Femur (tissue), 1 donor: ENCODE measurements around the gene PCDHGA5.
"Not testable (repeated sequence)": the region's sequence is repeated elsewhere in the genome, so short reads cannot be mapped to it uniquely, and the experiment has no call there.

Experiments used
- DNase-seq: peaks from one replicate; pipeline ENCODE4 v3.0.0-alpha.2; 2017

PCDHGA5 gene

DNA sequence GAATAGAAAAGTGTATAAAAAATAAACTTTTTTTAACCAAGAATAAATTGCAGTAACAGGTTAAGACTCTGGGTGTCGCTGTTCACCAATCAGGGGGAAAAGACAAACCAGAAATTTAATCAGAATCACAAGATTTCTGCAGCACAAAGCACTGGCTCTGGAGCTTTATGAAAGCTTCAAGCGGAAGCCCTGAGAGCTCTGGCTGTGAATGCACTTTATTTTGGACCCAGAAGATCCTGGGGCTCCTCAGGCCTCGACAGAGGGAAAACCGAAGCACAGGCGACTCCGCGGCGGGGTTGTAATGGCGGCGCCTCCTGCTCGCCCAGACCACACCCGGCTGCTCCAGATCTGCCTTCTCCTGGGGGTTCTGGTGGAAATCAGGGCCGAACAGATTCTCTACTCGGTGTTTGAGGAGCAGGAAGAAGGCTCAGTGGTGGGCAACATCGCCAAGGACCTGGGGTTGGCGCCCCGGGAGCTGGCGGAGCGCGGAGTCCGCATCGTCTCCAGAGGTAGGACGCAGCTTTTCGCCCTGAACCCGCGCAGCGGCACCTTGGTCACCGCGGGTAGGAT is 9.0 kb upstream of the PCDHGA5 start, which contains the start of gene PCDHGA4:
Gene PCDHGA4 (plus strand): TSS at position 122 of the 570 bp plus-strand sequence. CDS start 87 bp downstream, at position 209.
- no peak for DNase-seq

DNA sequence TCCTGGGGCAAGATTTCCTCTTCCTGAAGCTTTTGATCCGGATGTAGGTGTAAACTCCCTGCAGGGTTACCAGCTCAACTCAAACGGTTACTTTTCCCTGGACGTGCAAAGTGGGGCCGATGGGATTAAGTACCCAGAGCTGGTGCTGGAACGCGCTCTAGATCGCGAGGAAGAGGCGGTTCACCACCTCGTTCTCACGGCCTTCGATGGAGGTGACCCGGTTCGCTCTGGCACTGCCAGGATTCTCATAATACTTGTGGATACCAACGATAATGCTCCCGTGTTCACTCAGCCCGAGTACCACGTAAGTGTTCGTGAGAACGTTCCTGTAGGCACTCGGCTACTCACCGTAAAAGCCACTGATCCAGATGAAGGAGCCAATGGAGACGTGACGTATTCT is 8.3 kb upstream of the PCDHGA5 start:
- DNase-seq = no peak

GRCh38 chr5:141356133-141356532 is 7.8 kb upstream of the PCDHGA5 start:
- no peak for DNase-seq

DNA sequence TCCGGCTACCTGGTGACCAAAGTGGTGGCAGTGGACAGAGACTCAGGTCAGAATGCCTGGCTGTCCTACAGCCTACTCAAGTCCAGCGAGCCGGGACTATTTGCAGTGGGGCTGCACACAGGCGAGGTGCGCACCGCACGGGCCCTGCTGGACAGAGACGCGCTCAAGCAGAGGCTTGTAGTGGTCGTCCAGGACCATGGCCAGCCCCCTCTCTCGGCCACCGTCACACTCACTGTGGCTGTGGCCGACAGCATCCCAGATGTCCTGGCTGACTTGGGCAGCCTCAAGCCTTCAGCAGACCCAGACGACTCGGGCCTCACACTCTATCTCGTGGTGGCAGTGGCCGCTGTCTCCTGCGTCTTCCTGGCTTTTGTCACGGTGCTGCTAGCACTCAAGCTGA is 7.0 kb upstream of the PCDHGA5 start:
- no peak for DNase-seq

- DNase-seq = no peak
Measured at GRCh38 chr5:141359790-141360426, 4.1 kb upstream of the PCDHGA5 start, which contains the start of gene PCDHGB2. Gene PCDHGB2, plus strand, starts transcription at chr5:141359994. Its CDS starts 142 bp downstream, at chr5:141360136.

DNA sequence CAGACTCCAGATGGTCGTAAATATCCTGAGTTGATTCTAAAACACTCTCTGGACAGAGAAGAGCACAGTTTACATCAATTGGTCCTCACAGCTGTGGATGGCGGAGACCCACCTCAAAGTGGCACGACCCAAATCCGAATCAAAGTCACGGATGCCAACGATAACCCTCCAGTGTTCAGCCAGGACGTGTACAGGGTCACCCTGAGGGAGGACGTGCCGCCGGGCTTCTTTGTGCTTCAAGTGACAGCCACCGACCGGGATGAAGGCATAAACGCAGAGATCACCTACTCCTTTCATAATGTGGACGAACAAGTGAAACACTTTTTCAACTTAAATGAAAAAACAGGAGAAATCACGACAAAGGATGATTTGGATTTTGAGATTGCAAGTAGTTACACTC is 3.3 kb upstream of the PCDHGA5 start:
- no peak for DNase-seq

DNA sequence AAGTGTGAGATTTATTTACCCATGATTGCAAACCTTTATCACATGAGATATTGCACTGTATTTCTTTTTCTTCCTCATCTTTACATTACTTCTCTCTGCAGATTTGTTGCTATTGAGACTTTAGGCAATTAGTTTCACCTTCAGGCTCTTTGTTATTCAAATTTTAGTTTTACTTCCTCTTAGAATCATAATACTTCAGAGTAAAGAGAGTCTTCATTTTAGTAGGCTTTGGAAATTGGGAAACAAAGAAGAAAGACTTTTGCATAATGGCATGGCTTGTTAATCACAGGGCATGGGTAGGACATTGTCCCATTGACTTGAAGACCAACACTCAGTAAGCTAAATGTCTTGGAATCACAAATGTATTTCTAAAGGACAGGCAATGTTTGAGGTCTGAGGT is 1.2 kb upstream of the PCDHGA5 start:
- DNase-seq = no peak

DNA sequence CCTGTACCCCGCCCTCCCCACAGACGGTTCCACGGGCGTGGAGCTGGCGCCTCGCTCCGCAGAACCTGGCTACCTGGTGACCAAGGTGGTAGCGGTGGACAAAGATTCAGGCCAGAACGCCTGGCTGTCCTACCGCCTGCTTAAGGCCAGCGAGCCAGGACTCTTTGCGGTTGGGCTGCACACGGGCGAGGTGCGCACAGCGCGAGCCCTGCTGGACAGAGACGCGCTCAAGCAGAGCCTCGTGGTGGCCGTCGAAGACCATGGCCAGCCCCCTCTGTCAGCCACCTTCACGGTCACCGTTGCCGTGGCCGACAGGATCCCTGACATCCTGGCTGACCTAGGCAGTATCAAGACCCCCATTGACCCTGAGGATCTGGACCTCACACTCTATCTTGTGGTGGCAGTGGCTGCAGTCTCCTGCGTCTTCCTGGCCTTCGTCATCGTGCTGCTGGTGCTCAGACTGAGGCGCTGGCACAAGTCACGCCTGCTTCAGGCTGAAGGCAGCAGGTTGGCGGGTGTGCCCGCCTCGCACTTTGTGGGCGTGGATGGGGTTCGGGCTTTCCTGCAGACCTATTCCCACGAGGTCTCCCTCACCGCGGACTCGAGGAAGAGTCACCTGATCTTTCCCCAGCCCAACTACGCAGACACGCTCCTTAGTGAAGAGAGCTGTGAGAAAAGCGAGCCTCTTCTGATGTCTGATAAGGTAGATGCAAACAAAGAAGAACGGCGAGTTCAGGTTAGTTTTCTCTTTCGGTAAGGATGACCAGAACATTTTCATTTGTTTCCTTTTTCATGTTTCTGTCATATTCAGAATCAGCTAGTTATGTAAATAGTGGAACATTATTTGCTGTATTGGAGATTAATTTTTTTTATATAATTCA is 2.3 kb downstream of the PCDHGA5 start:
- no peak for DNase-seq

- no peak for DNase-seq
Measured at GRCh38 chr5:141369994-141370848, 6.3 kb downstream of the PCDHGA5 start, which contains the start of gene PCDHGB3. Gene PCDHGB3, plus strand, starts transcription at chr5:141370242. Its CDS starts 153 bp downstream, at chr5:141370395.

DNA sequence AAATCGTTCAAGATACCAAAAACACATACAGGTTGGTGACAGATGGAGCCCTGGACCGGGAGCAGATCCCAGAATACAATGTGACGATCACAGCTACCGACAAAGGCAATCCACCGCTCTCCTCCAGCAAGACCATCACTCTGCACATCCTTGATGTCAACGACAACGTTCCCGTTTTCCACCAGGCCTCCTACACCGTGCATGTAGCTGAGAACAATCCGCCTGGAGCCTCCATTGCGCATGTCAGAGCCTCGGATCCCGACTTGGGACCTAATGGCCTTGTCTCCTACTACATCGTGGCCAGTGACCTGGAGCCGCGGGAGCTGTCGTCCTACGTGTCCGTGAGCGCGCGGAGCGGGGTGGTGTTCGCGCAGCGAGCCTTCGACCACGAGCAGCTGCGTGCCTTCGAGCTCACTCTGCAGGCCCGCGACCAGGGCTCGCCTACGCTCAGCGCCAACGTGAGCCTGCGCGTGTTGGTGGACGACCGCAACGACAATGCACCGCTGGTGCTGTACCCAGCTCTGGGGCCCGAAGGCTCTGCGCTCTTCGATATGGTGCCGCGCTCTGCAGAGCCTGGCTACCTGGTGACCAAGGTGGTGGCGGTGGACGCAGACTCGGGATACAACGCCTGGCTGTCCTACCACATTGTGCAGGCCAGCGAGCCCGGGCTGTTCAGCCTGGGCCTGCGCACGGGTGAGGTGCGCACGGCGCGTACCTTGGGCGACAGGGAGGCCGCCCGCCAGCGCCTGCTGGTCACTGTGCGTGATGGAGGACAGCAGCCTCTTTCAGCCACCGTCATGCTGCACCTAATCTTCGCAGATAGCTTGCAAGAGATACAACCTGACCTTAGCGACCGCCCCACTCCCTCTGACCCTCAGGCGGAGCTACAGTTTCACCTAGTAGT is 7.9 kb downstream of the PCDHGA5 start:
- no peak for DNase-seq

DNA sequence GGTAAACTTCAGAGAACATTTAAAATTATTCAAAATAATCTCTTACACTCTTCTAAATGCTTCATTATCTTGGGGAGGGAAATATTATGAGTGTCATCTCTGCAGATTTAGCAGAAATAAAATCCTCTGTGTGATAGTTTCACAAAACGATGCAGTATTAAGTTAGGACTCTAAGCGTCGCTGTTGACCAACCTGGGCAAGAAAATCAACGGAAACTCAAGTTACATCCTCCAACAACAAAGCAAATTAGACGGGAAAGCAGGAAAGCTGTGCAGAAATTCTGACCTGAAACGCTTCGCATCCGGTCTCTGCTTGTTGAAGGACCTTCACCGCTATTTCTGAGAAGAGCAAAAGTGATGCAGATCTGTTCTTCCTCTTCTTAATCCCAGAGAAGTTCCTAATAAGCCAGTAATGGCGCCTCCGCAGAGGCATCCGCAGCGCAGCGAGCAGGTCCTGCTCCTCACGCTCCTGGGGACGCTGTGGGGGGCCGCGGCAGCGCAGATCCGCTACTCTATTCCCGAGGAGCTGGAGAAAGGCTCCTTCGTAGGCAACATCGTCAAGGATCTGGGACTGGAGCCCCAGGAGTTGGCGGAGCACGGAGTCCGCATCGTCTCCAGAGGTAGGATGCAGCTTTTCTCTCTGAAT is 9.8 kb downstream of the PCDHGA5 start, which contains the start of gene PCDHGA6:
Gene PCDHGA6 (plus strand): TSS at position 219 of the 645 bp plus-strand sequence. CDS start 193 bp downstream, at position 412.
- DNase-seq = no peak

DNA sequence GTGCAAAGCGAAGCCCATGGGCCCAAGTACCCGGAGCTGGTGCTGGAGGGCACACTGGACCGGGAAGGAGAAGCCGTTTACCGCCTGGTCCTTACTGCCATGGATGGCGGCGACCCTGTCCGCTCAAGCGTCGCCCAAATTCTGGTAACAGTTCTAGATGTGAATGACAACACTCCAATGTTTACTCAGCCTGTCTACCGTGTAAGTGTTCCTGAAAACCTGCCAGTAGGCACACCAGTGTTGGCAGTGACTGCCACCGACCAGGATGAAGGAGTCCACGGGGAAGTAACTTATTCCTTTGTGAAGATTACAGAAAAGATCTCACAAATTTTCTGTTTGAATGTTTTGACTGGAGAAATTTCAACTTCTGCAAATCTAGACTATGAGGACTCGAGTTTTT is 10.7 kb downstream of the PCDHGA5 start:
- no peak for DNase-seq

- not testable (repeated sequence) for DNase-seq
Measured at GRCh38 chr5:141375444-141376155, 11.6 kb downstream of the PCDHGA5 start.

DNA sequence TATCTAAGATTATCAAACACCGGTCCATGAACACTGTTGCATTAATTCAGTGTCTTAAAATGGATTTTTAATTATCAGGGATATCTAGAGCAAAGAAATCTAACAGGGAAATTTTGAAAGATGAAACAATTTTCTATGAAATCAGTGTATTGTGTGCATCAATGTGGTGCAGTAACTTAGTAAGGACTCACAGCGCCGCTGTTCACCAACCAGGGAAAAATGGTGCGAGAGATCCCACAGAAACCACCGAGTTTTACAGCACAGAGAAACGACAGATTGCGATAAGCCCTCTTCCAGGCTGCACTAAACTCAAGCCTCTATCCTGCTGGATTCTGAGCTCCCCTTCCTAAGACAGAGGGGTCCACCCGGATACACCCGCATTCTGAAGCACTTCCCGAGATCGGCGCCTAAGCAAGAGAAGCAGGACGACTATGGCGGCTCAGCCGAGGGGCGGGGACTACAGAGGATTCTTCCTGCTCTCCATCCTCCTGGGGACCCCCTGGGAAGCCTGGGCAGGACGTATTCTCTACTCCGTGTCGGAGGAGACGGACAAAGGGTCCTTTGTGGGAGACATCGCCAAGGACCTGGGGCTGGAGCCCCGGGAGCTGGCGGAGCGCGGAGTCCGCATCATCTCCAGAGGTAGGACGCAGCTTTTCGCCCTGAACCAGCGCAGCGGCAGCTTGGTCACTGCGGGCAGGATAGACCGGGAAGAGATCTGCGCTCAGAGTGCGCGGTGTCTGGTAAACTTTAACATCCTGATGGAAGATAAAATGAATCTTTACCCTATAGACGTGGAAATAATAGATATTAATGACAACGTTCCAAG is 18.7 kb downstream of the PCDHGA5 start, which contains the start of gene PCDHGA7:
Gene PCDHGA7 (plus strand): TSS at position 274 of the 826 bp plus-strand sequence. CDS start 158 bp downstream, at position 432.
- DNase-seq = no peak

GRCh38 chr5:141383345-141383744 is 19.4 kb downstream of the PCDHGA5 start:
- no peak for DNase-seq

GRCh38 chr5:141384471-141385267 is 20.7 kb downstream of the PCDHGA5 start:
- DNase-seq = no peak

DNA sequence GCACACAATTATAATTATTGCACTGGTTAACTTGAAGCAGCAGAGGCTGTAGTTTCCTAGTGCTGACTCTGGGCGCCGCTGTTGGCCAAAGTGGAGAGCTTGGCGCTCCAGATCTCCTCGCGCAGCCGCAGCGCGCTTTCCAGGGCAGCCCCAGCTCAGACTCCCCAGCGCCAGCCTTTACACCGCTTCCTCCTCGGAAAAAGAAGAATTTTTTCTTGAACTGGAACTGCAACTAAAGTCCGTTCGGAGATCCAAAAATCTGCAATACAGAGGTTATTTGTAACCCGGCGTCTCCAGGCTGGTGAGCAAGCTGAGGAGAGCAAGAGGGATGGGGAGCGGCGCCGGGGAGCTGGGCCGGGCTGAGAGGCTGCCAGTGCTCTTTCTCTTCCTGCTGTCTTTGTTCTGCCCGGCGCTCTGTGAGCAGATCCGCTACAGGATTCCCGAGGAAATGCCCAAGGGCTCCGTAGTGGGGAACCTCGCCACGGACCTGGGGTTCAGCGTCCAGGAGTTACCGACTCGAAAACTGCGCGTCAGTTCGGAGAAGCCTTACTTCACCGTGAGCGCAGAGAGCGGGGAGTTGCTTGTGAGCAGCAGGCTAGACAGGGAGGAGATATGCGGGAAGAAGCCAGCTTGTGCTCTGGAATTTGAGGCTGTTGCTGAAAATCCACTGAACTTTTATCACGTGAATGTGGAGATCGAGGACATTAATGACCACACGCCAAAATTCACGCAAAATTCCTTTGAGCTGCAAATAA is 23.8 kb downstream of the PCDHGA5 start, which contains the start of gene PCDHGB4:
Gene PCDHGB4 (plus strand): TSS at position 142 of the 755 bp plus-strand sequence. CDS start 187 bp downstream, at position 329.
- DNase-seq = not testable (repeated sequence)
